ENCODE results near the gene LTC4S.
A peak's percentile ranks its signal among the peaks of the same experiment; 100 is the strongest.
"Not testable (repeated sequence)": the region's sequence is repeated elsewhere in the genome, so short reads cannot be mapped to it uniquely, and the experiment has no call there.

Gene LTC4S

GRCh38 chr5:179833709-179834070 is 39.9 kb downstream of the LTC4S start:
- H3K4me3 ChIP-seq (ENCODE audit: control insufficient read depth, low read depth, low read length), result no peak overlapping the region
- no peak for TF ChIP-seq CTCF (conservative IDR thresholded peaks at IDR 0.05; ENCODE audit: control insufficient read depth, insufficient read depth, low read depth, low read length)
- DNase-seq (ENCODE audit: low read depth), result no peak

GRCh38 chr5:179834120-179834519 is 40.3 kb downstream of the LTC4S start:
- no peak overlapping the region for H3K4me3 ChIP-seq (ENCODE audit: control insufficient read depth, low read depth, low read length)
- no peak for TF ChIP-seq CTCF (conservative IDR thresholded peaks at IDR 0.05; ENCODE audit: control insufficient read depth, insufficient read depth, low read depth, low read length)
- no peak for DNase-seq (ENCODE audit: low read depth)

GRCh38 chr5:179834871-179835270 is 41.1 kb downstream of the LTC4S start:
- H3K4me3 ChIP-seq (ENCODE audit: control insufficient read depth, low read depth, low read length); DNase-seq (ENCODE audit: low read depth): not testable (repeated sequence)

- DNase-seq (ENCODE audit: low read depth), result peak; percentile 56
- no peak for TF ChIP-seq CTCF (conservative IDR thresholded peaks at IDR 0.05; ENCODE audit: control insufficient read depth, insufficient read depth, low read depth, low read length)
- H3K4me3 ChIP-seq (ENCODE audit: control insufficient read depth, low read depth, low read length), result no peak overlapping the region
Observed at GRCh38 chr5:179836225-179837019, 42.6 kb downstream of the LTC4S start.

GRCh38 chr5:179837076-179838011 is 43.6 kb downstream of the LTC4S start:
- no peak for TF ChIP-seq CTCF (conservative IDR thresholded peaks at IDR 0.05; ENCODE audit: control insufficient read depth, insufficient read depth, low read depth, low read length)
- H3K4me3 ChIP-seq (ENCODE audit: control insufficient read depth, low read depth, low read length), result no peak overlapping the region
- DNase-seq (ENCODE audit: low read depth), result no peak

GRCh38 chr5:179839328-179840256 is 45.8 kb downstream of the LTC4S start:
- TF ChIP-seq CTCF (conservative IDR thresholded peaks at IDR 0.05; ENCODE audit: control insufficient read depth, insufficient read depth, low read depth, low read length), result no peak
- no peak for DNase-seq (ENCODE audit: low read depth)

More at GRCh38 chr5:179839328-179840256, 45.8 kb downstream of the LTC4S start:
- no peak overlapping the region for H3K4me3 ChIP-seq (ENCODE audit: control insufficient read depth, low read depth, low read length)
